B cell (primary cell): ENCODE results near the gene MEA1.

Source experiments
- CTCF ChIP-seq: fragments of 200-600 bp; IDR thresholded peaks from one replicate; pipeline ENCODE4 v1.8.0; 2022; ENCODE audit warnings: antibody characterized with exemption, mild to moderate bottlenecking
- EZH2 ChIP-seq: IDR thresholded peaks from 2 replicates; pipeline ENCODE4 v1.6.1; 2012; ENCODE audit warnings: borderline replicate concordance, low read depth, mild to moderate bottlenecking, moderate library complexity, low read length; ENCODE audit not compliant: insufficient read depth, poor library complexity, severe bottlenecking

- TF ChIP-seq CTCF (no peak), EZH2 (no peak)
Measured at GRCh38 chr6:42973926-42974325, 39.8 kb downstream of the MEA1 start.
